ENCODE data around the gene DAB2IP.
A peak's percentile ranks its signal among the peaks of the same experiment; 100 is the strongest.

Gene DAB2IP

GRCh38 chr9:121662359-121662758, 10.9 kb downstream of the DAB2IP start:
- H3K4me3 ChIP-seq (replicated peaks; ENCODE audit: low read depth, low read length): no peak overlapping the region
- TF ChIP-seq CTCF (IDR thresholded peaks at IDR 0.05; ENCODE audit: low read length, missing control alignments): no peak
- no peak for DNase-seq (ENCODE audit: low read depth)

- no peak overlapping the region for H3K4me3 ChIP-seq (replicated peaks; ENCODE audit: low read depth, low read length)
- no peak for DNase-seq (ENCODE audit: low read depth)
- TF ChIP-seq CTCF (IDR thresholded peaks at IDR 0.05; ENCODE audit: low read length, missing control alignments): no peak
These were observed 11.6 kb downstream of the DAB2IP start for GRCh38 chr9:121662891-121663580.

- no peak overlapping the region for H3K4me3 ChIP-seq (replicated peaks; ENCODE audit: low read depth, low read length)
- no peak for DNase-seq (ENCODE audit: low read depth)
- no peak for TF ChIP-seq CTCF (IDR thresholded peaks at IDR 0.05; ENCODE audit: low read length, missing control alignments)
These were observed 12.2 kb downstream of the DAB2IP start for GRCh38 chr9:121663591-121663990.

GRCh38 chr9:121666294-121666693, 14.9 kb downstream of the DAB2IP start:
- no peak overlapping the region for H3K4me3 ChIP-seq (replicated peaks; ENCODE audit: low read depth, low read length)
- no peak for TF ChIP-seq CTCF (IDR thresholded peaks at IDR 0.05; ENCODE audit: low read length, missing control alignments)
- DNase-seq (ENCODE audit: low read depth): no peak

DNA sequence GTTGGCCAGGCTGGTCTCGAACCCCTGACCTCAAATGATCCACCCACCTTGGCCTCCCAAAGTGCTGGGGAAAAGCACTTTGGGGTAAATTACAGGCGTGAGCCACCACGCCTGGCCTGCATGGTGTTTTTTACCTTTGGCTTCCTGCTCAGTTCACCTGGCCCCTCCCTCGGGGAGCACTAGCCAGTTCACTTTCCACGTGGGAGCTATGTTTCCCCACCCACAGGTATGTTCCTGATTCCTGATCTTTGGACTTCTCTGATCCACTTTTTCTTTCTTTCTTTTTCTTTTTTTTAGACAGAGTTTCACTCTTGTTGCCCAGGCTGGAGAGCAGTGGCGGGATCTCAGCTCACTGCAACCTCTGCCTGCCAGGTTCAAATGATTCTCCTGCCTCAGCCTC, 15.8 kb downstream of the DAB2IP start:
- no peak for DNase-seq (ENCODE audit: low read depth)
- H3K4me3 ChIP-seq (replicated peaks; ENCODE audit: low read depth, low read length): no peak overlapping the region
- no peak for TF ChIP-seq CTCF (IDR thresholded peaks at IDR 0.05; ENCODE audit: low read length, missing control alignments)

GRCh38 chr9:121667890-121668289, 16.5 kb downstream of the DAB2IP start:
- TF ChIP-seq CTCF (IDR thresholded peaks at IDR 0.05; ENCODE audit: low read length, missing control alignments): no peak
- DNase-seq (ENCODE audit: low read depth): no peak
- no peak overlapping the region for H3K4me3 ChIP-seq (replicated peaks; ENCODE audit: low read depth, low read length)

- H3K4me3 ChIP-seq (replicated peaks; ENCODE audit: low read depth, low read length): no peak overlapping the region
- no peak for TF ChIP-seq CTCF (IDR thresholded peaks at IDR 0.05; ENCODE audit: low read length, missing control alignments)
- peak; percentile 89 for DNase-seq (ENCODE audit: low read depth)
These were observed 19.0 kb downstream of the DAB2IP start for GRCh38 chr9:121670431-121670830.

Data from fibroblast of pulmonary artery (primary cell).